A549 treated with GW870086 at 1 μM for 4 hours (cell line): ENCODE results near the gene CCDC89. TPM values are rescaled to one million over a fixed set of nuclear protein-coding genes. Genes with fewer than 3 reads are reported as not detected.

Source experiments
- total RNA-seq: library from RNA; stranded (reverse); fragments of 200-300 nt; extraction: Qiagen RNA extraction; gene quantifications from 5 replicates; pipeline ENCODE4 v1.2.3, GENCODE V29; 2022; ENCODE audit warnings: low read depth

CCDC89 gene
- total RNA-seq = not detected in 5 replicates

GRCh38 chr11:85685820-85686459, at the start of gene CCDC89:
TSS of gene CCDC89 (minus strand) at chr11:85686195. CDS start at chr11:85686130, 65 bp downstream.

GRCh38 chr11:85664615-85665481, 21.1 kb downstream of the CCDC89 start, which contains the start of gene CREBZF:
TSS of gene CREBZF (minus strand) at chr11:85665129. CDS start at chr11:85664875, 254 bp downstream.

GRCh38 chr11:85647604-85648299, 38.2 kb downstream of the CCDC89 start, which contains the start of gene TMEM126A:
TSS of gene TMEM126A (plus strand) at chr11:85647967. CDS start at chr11:85650256, 2,289 bp downstream.

Other genes with a start within 250 kb of the CCDC89 start
- 0.28 to 0.30 TPM (median 0.29 TPM) in 4 of 5 replicates, not detected in the other for gene DLG2, start 58.9 kb downstream of the CCDC89 start, total RNA-seq
- gene TMEM126B, start 57.6 kb downstream of the CCDC89 start, total RNA-seq = 55.8 to 68.0 TPM (median 60.0 TPM) in 5 replicates
- 54.7 to 62.8 TPM (median 60.2 TPM) in 5 replicates for gene TMEM126A, start 38.2 kb downstream of the CCDC89 start, total RNA-seq
- gene CREBZF, start 21.1 kb downstream of the CCDC89 start, total RNA-seq = 19.8 to 31.7 TPM (median 26.9 TPM) in 5 replicates
- gene SYTL2, start 124.9 kb upstream of the CCDC89 start, total RNA-seq = 7.6 to 16.6 TPM (median 9.1 TPM) in 5 replicates
- not detected in 5 replicates for gene CCDC83, start 169.2 kb upstream of the CCDC89 start, total RNA-seq